ENCODE results near the gene GTF2H4.
"Not testable (repeated sequence)": the region's sequence is repeated elsewhere in the genome, so short reads cannot be mapped to it uniquely, and the experiment has no call there.

The GTF2H4 gene

GRCh38 chr6:30894935-30895334, 13.1 kb upstream of the GTF2H4 start:
- no peak for DNase-seq (ENCODE audit: low read depth in 2 of 2)

- no peak for DNase-seq (ENCODE audit: low read depth in 2 of 2)
These were observed 12.7 kb upstream of the GTF2H4 start for GRCh38 chr6:30895343-30895742.

DNA sequence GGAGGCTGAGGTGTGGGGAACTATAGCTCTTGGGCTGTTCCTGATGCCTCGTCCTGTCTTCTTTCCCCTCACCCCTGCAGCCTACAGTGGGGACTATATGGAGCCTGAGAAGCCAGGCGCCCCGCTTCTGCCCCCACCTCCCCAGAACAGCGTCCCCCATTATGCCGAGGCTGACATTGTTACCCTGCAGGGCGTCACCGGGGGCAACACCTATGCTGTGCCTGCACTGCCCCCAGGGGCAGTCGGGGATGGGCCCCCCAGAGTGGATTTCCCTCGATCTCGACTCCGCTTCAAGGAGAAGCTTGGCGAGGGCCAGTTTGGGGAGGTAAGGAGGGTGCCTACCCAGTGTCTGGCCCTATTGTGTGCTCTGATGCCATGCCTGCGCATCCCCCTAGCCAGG, 11.5 kb upstream of the GTF2H4 start:
- no peak for DNase-seq (ENCODE audit: low read depth in 2 of 2)

GRCh38 chr6:30897882-30898281, 10.1 kb upstream of the GTF2H4 start:
- DNase-seq (ENCODE audit: low read depth in 2 of 2), result no peak

GRCh38 chr6:30898750-30899360, 9.2 kb upstream of the GTF2H4 start:
- no peak for DNase-seq (ENCODE audit: low read depth in 2 of 2)

- no peak for DNase-seq (ENCODE audit: low read depth in 2 of 2)
These were observed 7.1 kb upstream of the GTF2H4 start for GRCh38 chr6:30900863-30901417.

DNA sequence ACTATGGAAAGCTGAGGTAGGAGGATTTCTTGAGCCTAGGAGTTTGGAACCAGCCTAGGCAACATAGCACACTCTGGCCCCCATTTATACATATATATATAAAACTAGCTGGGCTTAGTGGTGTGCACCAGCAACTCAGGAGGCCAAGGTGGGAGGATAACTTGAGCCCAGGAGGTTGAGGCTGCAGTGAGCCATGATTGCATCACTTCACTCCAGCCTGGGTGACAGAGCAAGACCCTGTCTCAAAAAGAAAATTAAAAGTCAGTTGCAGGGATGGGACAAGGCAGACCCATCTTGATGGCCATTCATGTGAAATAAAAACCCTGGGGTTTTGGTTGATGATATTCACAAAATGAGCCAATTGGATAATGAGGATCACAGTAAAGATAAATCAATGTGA, 6.6 kb upstream of the GTF2H4 start:
- DNase-seq (ENCODE audit: low read depth in 2 of 2), result no peak

DNA sequence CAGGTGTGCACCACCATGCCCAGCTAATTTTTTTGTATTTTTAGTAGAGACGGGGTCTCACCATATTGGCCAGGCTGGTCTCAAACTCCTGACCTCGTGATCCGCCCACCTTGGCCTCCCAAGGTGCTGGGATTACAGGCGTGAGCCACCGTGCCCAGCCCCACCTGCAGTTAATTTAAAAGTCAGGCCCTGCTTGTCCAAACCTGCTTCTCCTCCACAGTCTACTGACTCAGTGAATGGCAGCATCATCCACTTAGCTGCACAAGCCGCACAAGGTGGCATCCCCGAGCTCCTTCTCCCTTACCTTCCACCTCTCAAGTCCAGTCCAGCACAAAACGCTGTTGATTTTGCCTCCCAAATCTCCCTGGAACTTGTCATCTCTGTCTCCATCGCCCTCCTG, 5.8 kb upstream of the GTF2H4 start:
- not testable (repeated sequence) for DNase-seq (ENCODE audit: low read depth in 2 of 2)

- no peak for DNase-seq (ENCODE audit: low read depth in 2 of 2)
These were observed 5.3 kb upstream of the GTF2H4 start for GRCh38 chr6:30902709-30903108.

DNA sequence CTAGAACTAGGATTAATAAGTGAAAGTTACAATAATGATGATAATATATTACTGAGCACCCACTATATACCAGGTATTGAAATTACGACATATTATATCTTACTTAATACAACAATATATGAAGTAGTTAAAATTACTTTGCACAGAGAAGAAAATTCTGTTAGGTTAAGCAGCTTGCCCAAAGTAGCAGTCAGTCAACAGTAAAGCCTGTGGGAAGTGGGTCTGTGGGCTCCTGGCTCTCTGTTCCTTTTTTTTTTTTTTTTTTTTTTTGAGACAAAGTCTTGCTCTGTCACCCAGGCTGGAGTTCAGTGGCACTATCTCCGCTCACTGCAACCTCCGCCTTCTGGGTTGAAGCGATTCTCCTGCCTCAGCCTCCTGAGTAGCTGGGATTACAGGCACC, 4.8 kb upstream of the GTF2H4 start:
- no peak for DNase-seq (ENCODE audit: low read depth in 2 of 2)

DNA sequence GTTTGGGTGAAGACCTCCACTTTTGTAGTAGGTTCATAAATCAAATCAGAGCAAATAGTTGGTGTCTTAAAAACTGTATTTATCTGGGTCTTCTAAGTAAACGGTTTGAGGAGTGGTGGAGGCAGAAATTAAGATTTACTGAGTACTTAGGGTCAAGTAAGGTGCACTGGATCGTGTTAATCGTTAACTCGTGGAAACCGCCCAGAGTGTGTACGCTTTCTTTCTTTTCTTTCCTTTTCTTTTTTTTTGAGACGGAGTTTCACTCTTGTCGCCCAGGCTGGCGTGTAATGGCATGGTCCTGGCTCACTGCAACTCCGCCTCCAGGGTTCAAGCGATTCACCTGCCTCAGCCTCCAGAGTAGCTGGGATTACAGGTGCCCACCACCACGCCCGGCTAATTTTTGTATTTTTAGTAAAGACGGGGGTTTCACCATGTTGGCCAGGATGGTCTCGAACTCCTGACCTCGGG, 683 bp upstream of the GTF2H4 start:
- not testable (repeated sequence) for DNase-seq (ENCODE audit: low read depth in 2 of 2)

- no peak for DNase-seq (ENCODE audit: low read depth in 2 of 2)
These were observed 693 bp downstream of the GTF2H4 start for GRCh38 chr6:30908700-30909099.

DNA sequence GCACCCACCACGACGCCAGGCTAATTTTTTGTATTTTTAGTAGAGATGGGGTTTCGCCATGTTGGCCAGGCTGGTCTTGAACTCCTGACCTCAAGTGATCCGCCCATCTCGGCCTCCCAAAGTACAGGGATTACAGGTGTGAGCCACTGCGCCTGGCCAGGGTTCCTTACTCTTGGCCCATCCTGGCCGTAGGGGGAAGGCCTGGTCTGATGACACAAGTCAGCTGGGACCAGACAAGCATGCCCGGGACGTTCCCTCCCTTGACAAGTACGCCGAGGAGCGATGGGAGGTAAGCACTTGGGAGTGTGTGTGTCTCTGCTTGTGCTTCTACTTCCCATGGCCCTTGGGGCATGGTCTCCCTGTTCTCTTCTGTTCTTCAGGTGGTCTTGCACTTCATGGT, 2.5 kb downstream of the GTF2H4 start:
- DNase-seq (ENCODE audit: low read depth in 2 of 2), result not testable (repeated sequence)

GRCh38 chr6:30912746-30913520, 4.9 kb downstream of the GTF2H4 start:
- DNase-seq (ENCODE audit: low read depth in 2 of 2), result no peak

- peak in 1 of 2 donors; percentile 2 for DNase-seq (ENCODE audit: low read depth in 2 of 2)
These were observed 5.7 kb downstream of the GTF2H4 start for GRCh38 chr6:30913721-30914075.

- peak; percentile 75 to 79 for DNase-seq (ENCODE audit: low read depth in 2 of 2)
These were observed 6.3 kb downstream of the GTF2H4 start, which contains the start of gene VARS2 for GRCh38 chr6:30914076-30914853. TSS of gene VARS2 (plus strand) at chr6:30914238. CDS start at chr6:30914837, 599 bp downstream.

- no peak for DNase-seq (ENCODE audit: low read depth in 2 of 2)
These were observed 7.0 kb downstream of the GTF2H4 start for GRCh38 chr6:30914854-30915590.

- no peak for DNase-seq (ENCODE audit: low read depth in 2 of 2)
These were observed 7.6 kb downstream of the GTF2H4 start for GRCh38 chr6:30915591-30915946.

DNA sequence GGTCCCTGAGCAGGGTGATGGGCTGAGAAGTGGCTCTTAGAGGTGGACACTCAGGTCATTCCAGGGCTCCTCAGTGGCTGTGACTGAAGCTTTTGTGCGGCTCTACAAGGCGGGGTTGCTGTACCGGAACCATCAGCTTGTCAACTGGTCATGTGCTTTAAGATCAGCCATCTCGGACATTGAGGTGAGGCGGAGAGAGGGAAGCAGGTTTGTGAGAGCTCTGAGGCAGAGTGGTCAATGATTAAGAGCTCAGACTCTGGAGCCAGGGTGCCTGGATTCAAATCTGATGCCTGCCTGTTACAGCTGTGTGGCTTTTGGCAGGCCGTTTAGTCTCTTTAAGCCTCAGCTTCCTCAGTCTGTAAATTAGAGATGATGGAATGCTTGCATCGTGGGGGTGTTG, 9.0 kb downstream of the GTF2H4 start:
- no peak for DNase-seq (ENCODE audit: low read depth in 2 of 2)

- DNase-seq (ENCODE audit: low read depth in 2 of 2), result no peak
These were observed 9.5 kb downstream of the GTF2H4 start for GRCh38 chr6:30917487-30917886.

DNA sequence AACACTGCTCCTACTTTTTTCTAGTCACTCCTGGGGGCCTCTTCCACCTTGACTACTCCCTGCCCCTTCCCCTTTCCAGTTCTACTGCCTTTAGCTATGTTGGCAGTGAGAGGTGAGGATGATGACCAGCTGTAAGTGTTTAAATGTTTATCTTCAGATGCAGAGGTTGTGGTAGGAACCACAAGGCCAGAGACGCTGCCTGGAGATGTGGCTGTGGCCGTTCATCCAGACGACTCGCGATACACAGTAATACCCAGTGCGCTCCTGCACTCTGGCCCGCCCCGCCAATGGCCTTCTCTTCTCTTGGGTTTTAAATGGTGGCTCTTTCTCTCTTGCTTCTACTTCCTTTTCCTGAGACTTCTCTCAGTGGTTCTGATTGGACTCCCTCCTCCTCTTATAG, 10.7 kb downstream of the GTF2H4 start:
- no peak for DNase-seq (ENCODE audit: low read depth in 2 of 2)

DNA sequence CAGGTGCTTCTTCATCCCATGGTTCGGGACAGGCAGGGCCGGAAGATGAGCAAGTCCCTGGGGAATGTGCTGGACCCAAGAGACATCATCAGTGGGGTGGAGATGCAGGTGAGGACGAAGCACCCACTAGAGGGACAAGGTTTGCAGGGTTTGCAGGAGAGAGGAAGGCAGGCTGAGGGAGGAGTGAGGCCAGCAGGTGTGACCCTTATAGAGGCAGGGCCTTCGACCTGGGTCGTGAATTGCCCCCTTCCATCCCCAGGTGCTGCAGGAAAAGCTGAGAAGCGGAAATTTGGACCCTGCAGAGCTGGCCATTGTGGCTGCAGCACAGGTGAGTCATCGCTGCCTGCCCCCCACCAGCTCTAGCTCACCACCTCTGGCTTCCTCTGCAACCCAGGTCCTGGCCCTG, 14.4 kb downstream of the GTF2H4 start:
- no peak for DNase-seq (ENCODE audit: low read depth in 2 of 2)
